Measurements from ENCODE around the gene MIGA2.
"Not testable (repeated sequence)": the region's sequence is repeated elsewhere in the genome, so short reads cannot be mapped to it uniquely, and the experiment has no call there.

MIGA2 gene

DNA sequence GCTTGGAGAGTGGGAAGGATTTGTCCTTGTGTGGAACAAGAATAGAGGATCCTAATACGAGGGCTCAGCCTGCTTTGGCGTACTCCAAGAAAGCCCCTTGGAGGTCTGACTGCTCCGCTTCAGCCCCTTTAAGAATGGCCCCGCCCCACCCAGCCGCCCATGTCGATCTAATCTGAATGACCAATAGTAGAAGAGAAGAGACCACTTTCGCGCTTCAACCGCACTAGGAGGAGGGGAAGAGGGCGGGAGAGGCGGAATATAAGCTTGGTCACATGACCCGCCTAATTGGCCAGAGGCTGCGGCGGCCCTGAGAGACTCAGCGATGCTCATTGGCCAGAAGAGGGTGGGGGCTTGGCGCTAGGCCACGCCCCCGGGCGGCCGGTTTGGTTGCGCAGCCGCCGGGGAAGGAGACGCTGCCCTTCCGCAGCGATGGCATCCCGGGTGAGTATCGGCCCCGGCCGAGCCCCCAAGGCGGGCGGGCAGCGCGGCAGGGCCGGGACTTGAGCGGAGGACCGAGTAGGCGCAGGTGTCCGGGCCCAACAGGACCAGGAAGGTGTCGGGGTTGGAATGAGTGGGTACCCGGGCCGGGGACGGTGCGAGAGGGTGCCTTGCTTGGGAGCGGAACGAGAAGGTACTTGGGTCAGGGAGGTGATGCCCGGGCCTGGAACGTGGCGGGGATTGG, at the start of gene MIGA2:
Gene MIGA2 (plus strand): TSS at position 386 of the 682 bp plus-strand sequence. CDS start 3,969 bp downstream, outside the sequence.
- peak; percentile 99 for DNase-seq (ENCODE audit: low spot score)

DNA sequence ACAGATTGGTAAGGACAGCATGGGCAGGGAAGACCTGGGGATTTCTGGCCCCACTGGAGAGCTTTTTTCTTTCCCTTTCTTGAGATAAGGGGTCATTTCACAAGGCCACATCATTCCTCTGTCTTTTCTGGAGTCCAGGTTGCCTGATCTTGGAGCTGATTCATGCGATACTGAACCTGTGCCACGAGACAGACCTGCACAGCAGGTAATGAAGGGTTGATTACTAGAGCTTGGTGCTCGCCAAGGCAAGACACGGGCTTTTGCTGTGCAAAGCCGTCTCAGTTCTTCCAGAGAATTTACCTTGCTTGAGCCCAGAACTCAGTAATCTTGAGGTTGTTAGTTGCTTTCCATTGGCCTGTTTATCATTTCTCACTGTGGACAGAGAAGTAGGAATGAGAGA, 49.8 kb upstream of the MIGA2 start:
- DNase-seq (ENCODE audit: low spot score) = no peak

DNA sequence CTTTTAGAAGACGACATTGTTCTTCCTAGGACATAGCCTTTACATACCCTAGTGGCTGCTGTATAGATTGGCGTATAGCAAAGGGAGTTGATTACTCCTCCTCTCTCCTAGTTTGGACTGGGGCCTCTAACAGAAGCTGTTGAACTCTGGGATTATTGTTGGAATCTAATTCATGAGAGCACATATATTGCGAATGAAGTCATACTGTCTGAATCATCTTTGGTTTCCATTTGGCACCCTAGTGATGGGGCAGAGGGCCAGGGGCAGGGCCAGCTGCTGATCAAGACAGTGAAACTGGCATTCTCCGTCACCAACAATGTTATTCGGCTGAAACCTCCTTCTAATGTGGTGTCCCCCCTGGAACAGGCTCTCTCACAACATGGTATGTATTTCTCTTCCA, 48.6 kb upstream of the MIGA2 start:
- no peak for DNase-seq (ENCODE audit: low spot score)

GRCh38 chr9:128992995-128993394, 43.4 kb upstream of the MIGA2 start:
- DNase-seq (ENCODE audit: low spot score) = peak; percentile 30

GRCh38 chr9:128995791-128996190, 40.6 kb upstream of the MIGA2 start:
- DNase-seq (ENCODE audit: low spot score) = no peak

GRCh38 chr9:128998462-128998861, 38.0 kb upstream of the MIGA2 start:
- no peak for DNase-seq (ENCODE audit: low spot score)

DNA sequence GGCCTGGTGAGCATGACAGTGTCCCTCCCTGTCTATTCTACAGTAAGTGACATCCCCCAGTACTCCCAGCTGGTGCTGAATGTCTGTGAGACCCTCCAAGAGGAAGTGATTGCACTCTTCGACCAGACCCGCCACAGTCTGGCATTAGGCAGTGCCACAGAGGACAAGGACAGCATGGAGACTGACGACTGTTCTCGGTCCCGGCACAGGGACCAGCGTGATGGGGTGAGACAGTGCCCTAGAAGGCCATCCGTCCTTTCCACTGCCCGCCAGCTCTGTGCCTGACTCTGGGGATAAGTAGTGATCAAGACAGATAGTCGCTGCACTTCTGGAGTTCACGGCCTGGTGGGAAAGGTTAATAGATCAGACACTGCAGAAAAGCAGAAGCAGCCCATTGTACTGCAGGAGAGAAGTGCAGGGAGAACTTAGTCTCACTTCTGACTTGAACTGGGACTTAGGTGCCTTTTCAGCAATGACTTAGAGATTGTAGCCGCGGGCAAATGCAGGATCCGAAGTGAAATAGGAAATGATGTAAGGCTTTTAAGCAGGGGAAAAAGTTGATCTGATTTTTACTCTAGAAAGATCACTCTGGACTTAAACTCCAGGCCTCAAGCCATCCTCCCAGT, 36.7 kb upstream of the MIGA2 start:
- no peak for DNase-seq (ENCODE audit: low spot score)

DNA sequence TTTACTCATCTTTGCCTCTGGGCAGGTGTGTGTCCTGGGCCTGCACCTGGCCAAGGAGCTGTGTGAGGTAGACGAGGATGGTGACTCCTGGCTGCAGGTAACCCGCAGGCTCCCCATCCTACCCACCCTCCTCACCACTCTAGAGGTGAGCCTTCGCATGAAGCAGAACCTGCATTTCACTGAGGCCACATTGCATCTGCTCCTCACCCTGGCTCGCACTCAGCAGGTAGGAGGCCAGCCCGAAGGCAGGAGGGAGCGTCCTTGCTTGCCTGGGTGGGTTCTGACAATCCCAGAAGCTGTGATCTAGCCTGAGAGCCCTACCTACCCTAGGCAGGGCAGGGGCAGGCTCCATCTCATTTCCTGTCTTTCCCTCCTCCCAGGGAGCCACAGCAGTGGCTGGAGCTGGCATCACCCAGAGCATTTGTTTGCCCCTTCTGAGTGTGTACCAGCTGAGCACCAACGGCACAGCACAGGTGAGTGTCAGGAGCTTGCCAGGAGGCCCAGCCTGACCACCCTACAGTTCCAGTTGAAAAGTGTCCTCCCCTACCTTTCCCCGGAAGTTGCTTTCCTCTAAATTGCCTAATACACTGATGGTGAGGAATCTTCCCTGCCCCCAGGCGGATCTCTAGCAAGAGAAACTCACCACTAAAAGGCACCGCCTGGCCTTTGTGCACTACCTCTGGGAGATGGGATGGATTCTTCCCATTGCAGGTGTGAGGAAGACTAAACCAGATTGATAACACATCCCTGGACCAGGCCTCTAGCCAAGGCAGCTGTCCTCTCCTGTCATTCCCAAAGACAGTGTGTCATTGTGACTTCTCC, 34.7 kb upstream of the MIGA2 start:
- no peak for DNase-seq (ENCODE audit: low spot score)

- no peak for DNase-seq (ENCODE audit: low spot score)
Measured at GRCh38 chr9:129002992-129003391, 33.4 kb upstream of the MIGA2 start.

GRCh38 chr9:129004173-129004572, 32.3 kb upstream of the MIGA2 start:
- not testable (repeated sequence) for DNase-seq (ENCODE audit: low spot score)

DNA sequence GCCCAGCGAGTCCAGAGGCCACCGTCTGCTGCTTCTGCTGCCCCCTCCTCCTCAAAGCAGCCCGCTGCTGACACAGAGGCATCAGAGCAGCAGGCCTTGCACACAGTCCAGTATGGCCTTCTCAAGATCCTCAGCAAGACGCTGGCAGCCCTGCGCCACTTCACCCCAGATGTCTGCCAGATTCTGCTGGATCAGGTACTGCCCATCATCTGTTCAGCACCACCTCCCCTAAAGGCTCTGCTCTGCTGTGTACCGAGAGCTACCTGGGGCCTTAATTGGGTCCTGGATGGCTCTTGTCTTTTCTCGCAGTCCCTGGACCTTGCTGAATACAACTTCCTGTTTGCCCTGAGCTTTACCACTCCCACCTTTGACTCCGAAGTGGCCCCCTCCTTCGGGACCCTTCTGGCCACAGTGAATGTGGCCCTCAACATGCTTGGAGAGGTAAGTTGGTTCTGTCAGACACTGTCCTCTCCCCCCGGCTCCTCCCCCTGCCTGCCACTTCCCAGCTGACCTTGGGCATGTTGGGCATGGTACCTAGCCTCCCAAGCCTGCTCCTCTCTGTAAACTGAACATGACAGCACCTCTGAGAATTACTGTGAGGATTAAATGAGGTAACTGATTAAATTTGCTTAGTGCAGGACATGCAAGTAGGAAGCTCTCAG, 31.0 kb upstream of the MIGA2 start:
- no peak for DNase-seq (ENCODE audit: low spot score)

GRCh38 chr9:129006328-129007034, 29.9 kb upstream of the MIGA2 start:
- DNase-seq (ENCODE audit: low spot score) = peak; percentile 86

DNA sequence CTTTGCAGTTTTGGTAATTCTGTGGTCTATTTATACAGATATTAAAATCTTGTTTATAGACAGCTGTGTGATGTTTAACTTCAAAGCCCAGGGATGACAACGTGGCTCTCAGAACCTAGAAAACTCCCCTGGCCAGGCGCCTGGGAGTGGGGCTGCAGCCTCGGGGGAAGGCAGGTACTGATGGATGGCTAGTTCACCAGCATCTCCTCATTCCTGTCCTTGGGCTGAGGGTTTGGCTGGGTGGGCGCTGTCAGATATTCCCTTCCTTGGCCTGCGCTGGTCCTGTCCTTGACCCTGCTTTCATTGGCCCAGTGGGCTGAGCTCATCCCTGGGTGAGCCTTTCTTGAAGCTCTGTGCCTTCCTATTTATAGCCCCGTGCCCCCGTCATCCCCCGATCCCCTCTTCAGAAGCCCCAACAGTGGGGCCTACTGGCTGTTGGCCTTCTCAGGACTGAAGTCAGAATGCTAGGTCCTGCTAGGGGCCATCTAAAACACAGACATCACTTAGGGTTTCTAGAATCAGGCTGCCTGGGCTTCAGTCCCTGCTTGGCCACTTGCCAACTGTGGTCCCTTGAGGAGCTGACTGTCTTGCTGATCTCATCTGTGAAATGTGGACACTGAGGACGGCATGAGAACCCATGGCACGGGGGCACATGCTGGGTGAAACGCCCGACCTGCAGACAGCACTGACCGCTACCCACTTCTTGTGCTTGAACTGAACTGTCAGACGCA, 29.2 kb upstream of the MIGA2 start:
- no peak for DNase-seq (ENCODE audit: low spot score)

- peak; percentile 47 for DNase-seq (ENCODE audit: low spot score)
Measured at GRCh38 chr9:129007766-129008468, 28.5 kb upstream of the MIGA2 start.

- DNase-seq (ENCODE audit: low spot score) = no peak
Measured at GRCh38 chr9:129008469-129008965, 27.9 kb upstream of the MIGA2 start.

GRCh38 chr9:129008986-129009583, 27.3 kb upstream of the MIGA2 start:
- DNase-seq (ENCODE audit: low spot score) = no peak

- DNase-seq (ENCODE audit: low spot score) = no peak
Measured at GRCh38 chr9:129009584-129010141, 26.8 kb upstream of the MIGA2 start.

- no peak for DNase-seq (ENCODE audit: low spot score)
Measured at GRCh38 chr9:129010267-129010975, 26.0 kb upstream of the MIGA2 start.

DNA sequence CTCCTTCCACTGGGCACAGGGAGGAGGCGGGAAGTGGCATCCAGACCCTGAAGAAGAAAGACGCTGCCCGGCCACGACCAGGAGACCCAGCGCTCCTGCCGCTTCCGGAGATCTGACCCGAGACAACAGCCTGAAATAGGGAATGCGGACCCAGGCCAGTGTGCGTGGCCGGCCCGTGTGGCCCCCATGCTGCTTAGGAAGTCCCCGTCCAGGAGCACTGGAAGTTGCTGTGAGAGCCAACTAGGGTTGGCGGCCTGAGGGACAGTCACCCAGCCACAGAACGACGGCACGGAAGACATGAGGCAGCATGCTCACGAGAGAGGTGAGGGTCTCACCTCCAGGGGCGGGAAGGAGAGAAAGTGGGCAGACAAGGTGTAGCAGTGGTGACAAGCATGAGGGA, 25.3 kb upstream of the MIGA2 start:
- no peak for DNase-seq (ENCODE audit: low spot score)
